GM12801 (cell line): ENCODE results near the gene NRIP1.

ENCODE experiments used
- TF ChIP-seq, protein P1 (sequence below): IDR thresholded peaks from one replicate; pipeline ENCODE4 v1.5.1; 2011; ENCODE audit warnings: control low read depth; ENCODE audit not compliant: insufficient read length; ENCODE audit errors: extremely low read depth

NRIP1 gene

DNA sequence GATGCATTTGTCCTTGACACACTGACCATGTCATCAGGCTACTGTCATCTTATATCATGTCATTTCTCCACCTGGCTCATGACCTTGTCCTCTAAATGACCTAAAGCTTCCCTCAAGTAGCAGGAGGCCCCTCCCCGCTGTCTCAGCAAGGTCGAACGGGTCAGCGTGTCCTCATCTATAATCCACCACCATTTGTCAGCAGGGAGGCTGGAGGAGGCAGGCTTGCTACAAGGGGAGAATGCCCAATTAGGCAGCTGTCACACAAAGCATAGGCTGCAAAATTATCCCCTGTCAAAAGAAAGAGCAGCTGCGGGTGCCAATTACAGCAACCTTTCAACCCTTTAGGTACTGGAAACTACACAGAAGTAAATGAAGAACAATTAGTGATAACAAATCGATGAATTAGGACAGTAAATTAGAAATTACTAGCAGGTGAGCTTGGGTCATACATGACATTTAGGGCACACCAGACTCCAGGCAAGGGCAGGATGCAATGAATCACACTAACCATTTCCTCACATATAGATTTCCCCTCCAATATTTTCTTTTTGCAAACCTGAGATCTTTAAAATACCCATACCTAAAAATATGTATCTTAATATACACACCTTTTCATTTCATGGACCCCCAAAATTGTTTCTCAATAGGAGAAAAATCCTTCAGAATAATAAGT lies 61.2 kb downstream of the NRIP1 start:
- TF ChIP-seq, protein P1, sequence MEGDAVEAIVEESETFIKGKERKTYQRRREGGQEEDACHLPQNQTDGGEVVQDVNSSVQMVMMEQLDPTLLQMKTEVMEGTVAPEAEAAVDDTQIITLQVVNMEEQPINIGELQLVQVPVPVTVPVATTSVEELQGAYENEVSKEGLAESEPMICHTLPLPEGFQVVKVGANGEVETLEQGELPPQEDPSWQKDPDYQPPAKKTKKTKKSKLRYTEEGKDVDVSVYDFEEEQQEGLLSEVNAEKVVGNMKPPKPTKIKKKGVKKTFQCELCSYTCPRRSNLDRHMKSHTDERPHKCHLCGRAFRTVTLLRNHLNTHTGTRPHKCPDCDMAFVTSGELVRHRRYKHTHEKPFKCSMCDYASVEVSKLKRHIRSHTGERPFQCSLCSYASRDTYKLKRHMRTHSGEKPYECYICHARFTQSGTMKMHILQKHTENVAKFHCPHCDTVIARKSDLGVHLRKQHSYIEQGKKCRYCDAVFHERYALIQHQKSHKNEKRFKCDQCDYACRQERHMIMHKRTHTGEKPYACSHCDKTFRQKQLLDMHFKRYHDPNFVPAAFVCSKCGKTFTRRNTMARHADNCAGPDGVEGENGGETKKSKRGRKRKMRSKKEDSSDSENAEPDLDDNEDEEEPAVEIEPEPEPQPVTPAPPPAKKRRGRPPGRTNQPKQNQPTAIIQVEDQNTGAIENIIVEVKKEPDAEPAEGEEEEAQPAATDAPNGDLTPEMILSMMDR = no peak

DNA sequence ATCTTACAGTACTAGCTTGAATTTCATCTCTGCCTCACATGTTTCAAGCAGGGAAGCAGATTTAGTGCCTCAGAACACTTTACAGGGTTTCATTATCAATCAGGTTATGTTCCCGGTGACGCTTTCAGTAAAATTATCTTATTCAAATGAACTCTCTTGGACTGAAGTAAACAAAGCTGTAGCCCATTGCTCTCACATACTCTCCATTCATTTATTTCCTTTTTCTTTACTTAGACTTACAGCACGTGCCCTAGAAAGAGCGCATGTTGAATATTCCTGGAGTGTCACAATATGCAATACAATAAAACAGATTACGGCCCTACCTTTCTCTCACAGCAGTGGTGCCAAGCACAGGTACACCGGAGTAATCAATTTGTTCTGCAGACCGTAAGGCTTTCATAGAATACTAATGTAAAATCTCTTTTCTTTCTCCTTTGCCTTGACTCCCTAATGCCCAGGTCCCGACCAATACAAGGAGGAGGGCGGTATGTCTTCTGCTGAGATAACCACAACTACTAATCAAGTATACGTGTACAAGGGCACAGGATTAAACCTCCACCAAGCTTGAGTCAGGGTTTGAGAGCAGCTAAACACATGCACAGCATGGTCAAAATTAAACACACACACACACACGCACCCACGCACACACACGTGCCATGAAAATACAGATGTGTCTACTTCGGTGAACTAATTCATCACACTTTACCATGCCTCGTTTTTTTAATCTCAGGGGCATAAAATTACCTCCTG lies 62.8 kb downstream of the NRIP1 start:
- TF ChIP-seq, protein P1 = no peak

DNA sequence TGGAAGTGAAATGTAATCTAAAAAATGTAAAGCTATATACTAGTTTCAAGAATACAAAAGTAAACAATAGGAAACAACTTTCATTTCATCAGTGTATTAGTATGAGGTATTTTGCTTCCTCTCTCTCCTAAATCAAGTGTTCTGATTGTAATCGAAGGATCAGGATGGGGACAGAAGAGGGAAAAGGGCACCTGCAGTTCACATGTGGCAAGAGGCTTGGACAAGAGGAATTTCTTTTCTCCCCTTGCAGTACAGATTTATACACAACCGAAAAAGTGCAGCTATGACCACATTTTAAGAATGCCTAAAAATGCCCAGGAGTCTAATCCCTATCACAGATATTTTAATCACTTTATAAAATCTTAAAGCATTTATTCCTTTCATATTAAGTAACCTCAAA lies 63.7 kb downstream of the NRIP1 start:
- TF ChIP-seq, protein P1 = no peak

DNA sequence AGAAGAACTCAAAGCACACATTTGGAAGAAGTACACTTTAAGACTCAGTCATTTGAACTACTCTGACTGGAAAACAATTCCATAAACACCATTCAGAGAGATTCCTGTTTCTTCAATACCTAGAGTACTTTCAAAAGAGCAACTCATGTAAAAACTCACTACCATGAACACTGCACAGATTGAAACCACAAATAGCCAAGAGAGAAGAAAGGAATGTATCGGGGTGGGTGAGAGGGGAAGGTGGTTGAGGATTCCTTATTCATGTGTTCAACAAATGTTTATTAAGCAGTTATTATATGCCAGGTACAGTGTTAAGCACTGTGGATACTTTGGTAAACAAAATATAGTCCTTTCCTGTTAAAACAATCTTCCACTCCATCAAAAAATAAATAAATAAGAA lies 64.7 kb downstream of the NRIP1 start:
- TF ChIP-seq, protein P1 = no peak

DNA sequence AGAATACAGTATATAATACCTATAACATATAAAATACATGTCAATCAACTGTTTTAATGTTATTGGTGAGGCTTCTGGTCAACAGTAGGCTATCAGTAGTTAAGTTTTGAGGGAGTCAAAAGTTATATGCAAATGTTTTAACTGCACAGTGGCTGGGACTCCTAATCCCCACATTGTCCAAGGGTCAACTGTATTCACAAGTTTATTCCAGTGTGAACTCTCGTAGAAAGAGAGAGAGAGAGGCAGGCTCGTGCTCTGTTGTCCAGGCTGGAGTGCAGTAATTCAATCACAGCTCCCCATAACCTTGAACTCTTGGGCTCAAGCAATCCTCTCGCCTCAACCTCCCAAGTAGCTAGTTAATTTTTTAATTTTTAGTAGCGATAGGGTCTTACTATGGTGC lies 66.0 kb downstream of the NRIP1 start:
- TF ChIP-seq, protein P1 = no peak

DNA sequence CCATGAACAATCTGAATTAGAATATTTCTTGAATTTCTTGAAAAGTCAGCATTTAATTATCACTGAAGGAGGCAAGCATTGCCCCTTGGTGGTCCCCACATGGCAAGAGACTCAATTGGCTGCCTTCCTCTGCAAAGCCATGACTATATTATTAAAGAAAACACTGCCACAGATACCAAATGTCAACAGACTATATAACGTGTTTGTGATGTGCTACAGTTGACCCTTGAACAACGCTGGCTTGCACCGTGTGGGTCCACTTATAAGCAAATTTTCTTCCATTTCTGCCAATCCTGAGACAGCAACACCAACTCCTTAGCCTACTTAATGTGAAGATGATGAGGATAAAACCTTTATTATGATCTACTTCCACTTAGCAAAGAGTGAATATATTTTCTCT lies 66.5 kb downstream of the NRIP1 start:
- TF ChIP-seq, protein P1 = no peak

DNA sequence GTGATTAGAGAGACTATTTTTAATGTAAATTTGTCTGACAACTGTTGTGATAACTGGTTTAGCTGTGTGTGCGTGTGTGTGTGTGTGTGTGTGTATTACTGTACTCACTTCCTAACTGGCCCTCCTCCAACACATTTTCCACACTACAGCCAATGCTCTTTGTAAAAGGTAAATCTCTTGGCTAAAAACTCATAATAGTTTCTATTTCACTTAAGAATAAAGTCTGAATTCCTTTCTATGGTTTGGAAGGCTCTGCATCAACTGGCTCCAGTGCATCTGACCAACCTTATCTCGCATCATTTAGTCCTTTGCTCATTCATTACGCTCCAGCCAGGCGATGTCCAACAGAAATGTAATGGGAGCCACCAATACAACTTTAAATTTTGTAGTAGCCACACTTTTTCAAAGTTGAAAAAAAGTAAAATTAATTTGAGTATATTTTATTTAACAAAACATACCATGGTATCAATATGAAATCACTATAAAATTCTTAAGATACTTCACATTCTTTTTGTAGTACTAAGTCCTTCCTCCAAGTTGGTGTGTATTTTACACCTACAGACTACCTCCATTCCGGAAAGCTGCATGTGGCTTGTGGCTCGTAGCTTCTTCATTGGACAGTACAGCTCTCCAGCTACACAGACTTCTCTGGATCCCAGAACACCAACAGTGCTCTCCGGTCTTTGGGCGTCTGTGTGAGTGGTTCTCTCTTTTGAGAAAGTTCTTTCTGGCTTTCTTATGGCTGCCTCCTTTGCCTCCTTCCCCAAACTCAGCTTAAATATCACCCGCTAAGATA lies 68.9 kb downstream of the NRIP1 start:
- TF ChIP-seq, protein P1 = no peak
